ENCODE measurements around the gene TRIM56. TPM values are rescaled to one million over a fixed set of nuclear protein-coding genes. Genes with fewer than 3 reads are reported as not detected.
"Not testable (repeated sequence)": the region's sequence is repeated elsewhere in the genome, so short reads cannot be mapped to it uniquely, and the experiment has no call there.

TRIM56 gene
- 17.0 TPM for total RNA-seq
- long read RNA-seq, full-length matches to known transcripts: 14 of 24 reads
- long read RNA-seq, partial matches to known transcripts: 4 of 24 reads
- long read RNA-seq, other reads (novel, unspliced or antisense): 6 of 24 reads

GRCh38 chr7:101085162-101085964, at the start of gene TRIM56:
Gene TRIM56 (plus strand): TSS chr7:101085481. CDS start chr7:101087313, 1,832 bp downstream.
- no peaks in the 10 kb centered on the region for H3K27me3 ChIP-seq (ENCODE audit: low read depth)
- TF ChIP-seq CTCF (IDR thresholded peaks at IDR 0.05; ENCODE audit: borderline replicate concordance): no peak
- peaks cover 31% of the 10 kb centered on the region for H3K36me3 ChIP-seq
- no peaks in the 10 kb centered on the region for H3K9me3 ChIP-seq (replicated peaks)
- intact Hi-C loops (cut with micrococcal nuclease): no loop called here
- peak within 1 kb of the TSS; percentile 92 for H3K4me3 ChIP-seq
- peak; percentile 89 for DNase-seq
- peaks cover 50% of the 10 kb centered on the region for H3K4me1 ChIP-seq
- H3K27ac ChIP-seq (replicated peaks): peak within 1 kb of the TSS; percentile 97

GRCh38 chr7:101035941-101036340, 49.3 kb upstream of the TRIM56 start:
- Histone ChIP-seq H3K36me3 (no peaks in the 10 kb centered on the region), H3K4me3 (no peak overlapping the region), H3K9me3 (replicated peaks) (no peaks in the 10 kb centered on the region), H3K27me3 (ENCODE audit: low read depth) (peaks cover 68% of the 10 kb centered on the region), H3K27ac (replicated peaks) (no peak overlapping the region), H3K4me1 (no peaks in the 10 kb centered on the region)
- TF ChIP-seq CTCF (IDR thresholded peaks at IDR 0.05; ENCODE audit: borderline replicate concordance): no peak
- DNase-seq: no peak
- intact Hi-C loops (cut with micrococcal nuclease): no loop called here

GRCh38 chr7:101041283-101041682, 44.0 kb upstream of the TRIM56 start:
- Histone ChIP-seq H3K27me3 (ENCODE audit: low read depth) (peaks cover 69% of the 10 kb centered on the region), H3K9me3 (replicated peaks) (peaks cover 27% of the 10 kb centered on the region)
- H3K36me3 ChIP-seq; H3K4me3 ChIP-seq; H3K27ac ChIP-seq (replicated peaks); intact Hi-C loops (cut with micrococcal nuclease); DNase-seq; H3K4me1 ChIP-seq: not testable (repeated sequence)

GRCh38 chr7:101058355-101058754, 26.9 kb upstream of the TRIM56 start:
- no peak overlapping the region for H3K4me3 ChIP-seq
- H3K36me3 ChIP-seq: no peaks in the 10 kb centered on the region
- H3K9me3 ChIP-seq (replicated peaks): no peaks in the 10 kb centered on the region
- H3K27ac ChIP-seq (replicated peaks): no peak overlapping the region
- peak; percentile 52 for DNase-seq
- peaks cover 96% of the 10 kb centered on the region for H3K27me3 ChIP-seq (ENCODE audit: low read depth)
- no peaks in the 10 kb centered on the region for H3K4me1 ChIP-seq
- no peak for TF ChIP-seq CTCF (IDR thresholded peaks at IDR 0.05; ENCODE audit: borderline replicate concordance)
- intact Hi-C loops (cut with micrococcal nuclease): loop anchor here (5.0 to 10.0 kb wide), 2 partner anchors 94 to 161 kb away; partner anchors contain the start of genes ACHE and MUC12

GRCh38 chr7:101059620-101059942, 25.7 kb upstream of the TRIM56 start:
- intact Hi-C loops (cut with micrococcal nuclease): loop anchor here (5.0 to 10.0 kb wide), 2 partner anchors 95 to 162 kb away; partner anchors contain the start of genes ACHE and MUC12
- Histone ChIP-seq H3K4me3 (no peak overlapping the region), H3K27me3 (ENCODE audit: low read depth) (peaks cover 95% of the 10 kb centered on the region)

More at GRCh38 chr7:101059620-101059942, 25.7 kb upstream of the TRIM56 start:
- no peak for DNase-seq
- no peaks in the 10 kb centered on the region for H3K36me3 ChIP-seq
- H3K4me1 ChIP-seq: no peaks in the 10 kb centered on the region
- H3K27ac ChIP-seq (replicated peaks): no peak overlapping the region
- no peaks in the 10 kb centered on the region for H3K9me3 ChIP-seq (replicated peaks)
- TF ChIP-seq CTCF (IDR thresholded peaks at IDR 0.05; ENCODE audit: borderline replicate concordance): peak; percentile 6
